Measurements from ENCODE around the gene MROH7.

DNA sequence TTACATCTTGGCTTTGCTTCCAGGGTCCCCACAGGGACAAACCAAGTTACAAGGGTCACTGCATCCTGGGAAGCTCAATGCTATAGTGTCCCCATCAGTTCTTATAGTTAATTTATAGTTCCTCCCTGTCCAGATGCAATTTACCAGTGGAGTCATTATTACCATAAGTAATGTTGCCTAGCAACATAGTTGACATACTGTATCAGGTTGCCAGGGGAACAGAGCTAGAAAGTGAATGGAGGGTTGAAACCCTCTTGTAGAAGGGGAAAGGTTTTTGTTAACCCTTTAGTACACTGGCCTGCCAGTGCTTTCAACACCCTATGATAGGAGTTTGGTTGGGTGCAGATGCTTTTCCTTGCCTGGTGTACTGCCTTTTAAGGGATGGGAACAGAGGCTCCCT lies 39.8 kb downstream of the MROH7 start:
- TF ChIP-seq, protein P1, sequence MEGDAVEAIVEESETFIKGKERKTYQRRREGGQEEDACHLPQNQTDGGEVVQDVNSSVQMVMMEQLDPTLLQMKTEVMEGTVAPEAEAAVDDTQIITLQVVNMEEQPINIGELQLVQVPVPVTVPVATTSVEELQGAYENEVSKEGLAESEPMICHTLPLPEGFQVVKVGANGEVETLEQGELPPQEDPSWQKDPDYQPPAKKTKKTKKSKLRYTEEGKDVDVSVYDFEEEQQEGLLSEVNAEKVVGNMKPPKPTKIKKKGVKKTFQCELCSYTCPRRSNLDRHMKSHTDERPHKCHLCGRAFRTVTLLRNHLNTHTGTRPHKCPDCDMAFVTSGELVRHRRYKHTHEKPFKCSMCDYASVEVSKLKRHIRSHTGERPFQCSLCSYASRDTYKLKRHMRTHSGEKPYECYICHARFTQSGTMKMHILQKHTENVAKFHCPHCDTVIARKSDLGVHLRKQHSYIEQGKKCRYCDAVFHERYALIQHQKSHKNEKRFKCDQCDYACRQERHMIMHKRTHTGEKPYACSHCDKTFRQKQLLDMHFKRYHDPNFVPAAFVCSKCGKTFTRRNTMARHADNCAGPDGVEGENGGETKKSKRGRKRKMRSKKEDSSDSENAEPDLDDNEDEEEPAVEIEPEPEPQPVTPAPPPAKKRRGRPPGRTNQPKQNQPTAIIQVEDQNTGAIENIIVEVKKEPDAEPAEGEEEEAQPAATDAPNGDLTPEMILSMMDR (IDR thresholded peaks at IDR 0.05) = no peak
- TF ChIP-seq EZH2phosphoT487 (IDR thresholded peaks at IDR 0.05) (no peak), EZH2 (IDR thresholded peaks at IDR 0.05) (no peak)

Measured in neural progenitor cell (in vitro differentiated cells).